Calu3 (cell line): ENCODE results near the gene ARMC2. TPM values are rescaled to one million over a fixed set of nuclear protein-coding genes. Genes with fewer than 3 reads are reported as not detected.

ENCODE experiments used
- BruUV-seq: library from RNA; stranded (reverse); fragments of 400-500 nt; replicated peaks from 2 replicates; lab custom pipeline; 2021; lab: Mats Ljungman, UMichigan
- CTCF ChIA-PET: fragments of 300-600 bp; sonication (Branson Sonifier 250); formaldehyde crosslinking; loops from one replicate; lab custom pipeline; 2022; ENCODE audit warnings: antibody characterized with exemption; lab: Charles Lee
- DNase-seq: peaks from one replicate; pipeline ENCODE4 v3.0.0; 2022
- H3K27ac Mint-ChIP-seq: one replicate; pipeline ENCODE4 v1.8.0; 2022; ENCODE audit warnings: mixed read lengths; ENCODE audit not compliant: unreplicated experiment
- H3K27me3 Mint-ChIP-seq: one replicate; pipeline ENCODE4 v1.8.0; 2022; ENCODE audit warnings: mixed read lengths; ENCODE audit not compliant: unreplicated experiment
- H3K36me3 Mint-ChIP-seq: one replicate; pipeline ENCODE4 v1.8.0; 2022; ENCODE audit warnings: mild to moderate bottlenecking, moderate library complexity, mixed read lengths; ENCODE audit not compliant: insufficient read depth, unreplicated experiment
- H3K4me1 Mint-ChIP-seq: one replicate; pipeline ENCODE4 v1.8.0; 2022; ENCODE audit warnings: mild to moderate bottlenecking, low read depth, mixed read lengths; ENCODE audit not compliant: unreplicated experiment
- H3K4me3 Mint-ChIP-seq: one replicate; pipeline ENCODE4 v1.8.0; 2022; ENCODE audit warnings: mild to moderate bottlenecking, low read depth, moderate library complexity, mixed read lengths; ENCODE audit not compliant: unreplicated experiment
- H3K9me3 Mint-ChIP-seq: one replicate; pipeline ENCODE4 v1.8.0; 2022; ENCODE audit warnings: low read depth, mixed read lengths; ENCODE audit not compliant: unreplicated experiment
- intact Hi-C: fragments of 100-400 bp; cut with micrococcal nuclease; formaldehyde crosslinking; loops from one replicate; pipeline ENCODE4 v1.10.0; 2022; ENCODE audit not compliant: unreplicated experiment
- total RNA-seq: library from RNA; stranded (reverse); gene quantifications from 2 replicates; pipeline ENCODE4 v1.2.3, GENCODE V29; 2022
- TF ChIP-seq, protein P1 (sequence below): fragments of 200-600 bp; IDR thresholded peaks from one replicate; pipeline ENCODE4 v1.8.0; 2022; ENCODE audit warnings: antibody characterized with exemption; ENCODE audit not compliant: unreplicated experiment

Gene ARMC2
- total RNA-seq, 1 experiment from 2014 or later, result 7.1 TPM

- no TSS peak for BruUV-seq
- CTCF ChIA-PET, result interaction anchor here (0.7 to 1.0 kb wide), 2 partner anchors 931 to 1036 kb away, joined by 3 to 5 read pairs; no protein-coding TSS in a partner anchor
- H3K4me1 Mint-ChIP-seq, result peaks cover 10% of the 10 kb centered on the region
- intact Hi-C loops, result no loop called here
- no peak for DNase-seq
- H3K4me3 Mint-ChIP-seq, result no peak overlapping the region
- H3K36me3 Mint-ChIP-seq, result peaks cover 15% of the 10 kb centered on the region
- H3K27ac Mint-ChIP-seq, result no peak overlapping the region
- TF ChIP-seq, protein P1, sequence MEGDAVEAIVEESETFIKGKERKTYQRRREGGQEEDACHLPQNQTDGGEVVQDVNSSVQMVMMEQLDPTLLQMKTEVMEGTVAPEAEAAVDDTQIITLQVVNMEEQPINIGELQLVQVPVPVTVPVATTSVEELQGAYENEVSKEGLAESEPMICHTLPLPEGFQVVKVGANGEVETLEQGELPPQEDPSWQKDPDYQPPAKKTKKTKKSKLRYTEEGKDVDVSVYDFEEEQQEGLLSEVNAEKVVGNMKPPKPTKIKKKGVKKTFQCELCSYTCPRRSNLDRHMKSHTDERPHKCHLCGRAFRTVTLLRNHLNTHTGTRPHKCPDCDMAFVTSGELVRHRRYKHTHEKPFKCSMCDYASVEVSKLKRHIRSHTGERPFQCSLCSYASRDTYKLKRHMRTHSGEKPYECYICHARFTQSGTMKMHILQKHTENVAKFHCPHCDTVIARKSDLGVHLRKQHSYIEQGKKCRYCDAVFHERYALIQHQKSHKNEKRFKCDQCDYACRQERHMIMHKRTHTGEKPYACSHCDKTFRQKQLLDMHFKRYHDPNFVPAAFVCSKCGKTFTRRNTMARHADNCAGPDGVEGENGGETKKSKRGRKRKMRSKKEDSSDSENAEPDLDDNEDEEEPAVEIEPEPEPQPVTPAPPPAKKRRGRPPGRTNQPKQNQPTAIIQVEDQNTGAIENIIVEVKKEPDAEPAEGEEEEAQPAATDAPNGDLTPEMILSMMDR, result no peak
- no peaks in the 10 kb centered on the region for H3K27me3 Mint-ChIP-seq
- H3K9me3 Mint-ChIP-seq, result no peaks in the 10 kb centered on the region
Observed at GRCh38 chr6:109013656-109014305, 165.6 kb downstream of the ARMC2 start.

- peaks cover 10% of the 10 kb centered on the region for H3K4me1 Mint-ChIP-seq
- no peaks in the 10 kb centered on the region for H3K27me3 Mint-ChIP-seq
- intact Hi-C loops, result no loop called here
- BruUV-seq, result no TSS peak
- TF ChIP-seq, protein P1, result no peak
- no peaks in the 10 kb centered on the region for H3K9me3 Mint-ChIP-seq
- H3K27ac Mint-ChIP-seq, result no peak overlapping the region
- CTCF ChIA-PET, result no interaction called here
- H3K4me3 Mint-ChIP-seq, result no peak overlapping the region
- no peak for DNase-seq
- H3K36me3 Mint-ChIP-seq, result peaks cover 7% of the 10 kb centered on the region
Observed at GRCh38 chr6:109014606-109015005, 166.4 kb downstream of the ARMC2 start.

- no peak for DNase-seq
- no peak overlapping the region for H3K27ac Mint-ChIP-seq
- no peaks in the 10 kb centered on the region for H3K27me3 Mint-ChIP-seq
- no TSS peak for BruUV-seq
- CTCF ChIA-PET, result no interaction called here
- no peaks in the 10 kb centered on the region for H3K9me3 Mint-ChIP-seq
- intact Hi-C loops, result no loop called here
- H3K4me1 Mint-ChIP-seq, result peaks cover 5% of the 10 kb centered on the region
- H3K4me3 Mint-ChIP-seq, result no peak overlapping the region
- H3K36me3 Mint-ChIP-seq, result peaks cover 1% of the 10 kb centered on the region
- TF ChIP-seq, protein P1, result no peak
Observed at GRCh38 chr6:109015176-109015575, 167.0 kb downstream of the ARMC2 start.

DNA sequence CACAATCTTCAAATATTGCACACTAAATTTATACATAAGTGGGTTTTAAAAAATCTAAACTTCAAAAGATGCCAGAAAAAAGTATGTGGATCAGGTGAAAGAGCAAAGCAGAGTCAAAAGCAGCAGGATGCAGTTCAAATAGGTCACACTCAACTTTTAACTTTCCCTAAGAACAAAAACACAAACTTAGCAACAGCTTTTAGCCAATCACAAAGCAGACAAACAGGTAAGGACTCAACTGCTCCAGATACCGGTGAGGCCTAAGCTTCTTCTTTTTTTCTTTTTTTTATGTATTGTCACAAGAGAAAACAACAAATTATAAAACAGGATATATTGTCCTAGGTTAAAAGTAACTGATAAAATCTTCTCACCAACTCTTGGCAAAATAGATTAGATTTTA lies 171.7 kb downstream of the ARMC2 start:
- CTCF ChIA-PET, result no interaction called here
- BruUV-seq, result no TSS peak

More for the DNA sequence above, 171.7 kb downstream of the ARMC2 start:
- Mint-ChIP-seq H3K27me3 (no peaks in the 10 kb centered on the region), H3K4me1 (no peaks in the 10 kb centered on the region), H3K36me3 (no peaks in the 10 kb centered on the region), H3K4me3 (no peak overlapping the region), H3K27ac (no peak overlapping the region), H3K9me3 (no peaks in the 10 kb centered on the region)
- TF ChIP-seq, protein P1, result no peak
- DNase-seq, result no peak
- intact Hi-C loops, result no loop called here
